Adipocyte (in vitro differentiated cells): Measurements from ENCODE around the gene CRYM.
"Not testable (repeated sequence)": the region's sequence is repeated elsewhere in the genome, so short reads cannot be mapped to it uniquely, and the experiment has no call there.

ENCODE experiments used
- DNase-seq: peaks from one replicate; pipeline ENCODE4 v3.0.0-alpha.2; 2015; ENCODE audit warnings: low read depth
- H3K27me3 ChIP-seq: replicated peaks from 2 replicates; pipeline ENCODE4 v1.7.0; 2013; ENCODE audit warnings: mild to moderate bottlenecking, low read length, moderate library complexity; ENCODE audit not compliant: control insufficient read depth, insufficient read depth
- H3K36me3 ChIP-seq: 2 replicates; pipeline ENCODE4 v1.7.0; 2013; ENCODE audit warnings: low read length, mild to moderate bottlenecking, moderate library complexity; ENCODE audit not compliant: control insufficient read depth, insufficient read depth, severe bottlenecking
- H3K4me1 ChIP-seq: 2 replicates; pipeline ENCODE4 v1.7.0; 2013; ENCODE audit warnings: mild to moderate bottlenecking, low read length, moderate library complexity; ENCODE audit not compliant: control insufficient read depth, insufficient read depth
- H3K4me3 ChIP-seq: 2 replicates; pipeline ENCODE4 v1.7.0; 2013; ENCODE audit warnings: mild to moderate bottlenecking, low read length, moderate library complexity
- H3K9ac ChIP-seq: 2 replicates; pipeline ENCODE4 v1.7.0; 2013; ENCODE audit warnings: mild to moderate bottlenecking, low read length, moderate library complexity
- H3K9me3 ChIP-seq: 2 replicates; pipeline ENCODE4 v1.7.0; 2013; ENCODE audit warnings: mild to moderate bottlenecking, low read length, moderate library complexity; ENCODE audit not compliant: control insufficient read depth

Gene CRYM

DNA sequence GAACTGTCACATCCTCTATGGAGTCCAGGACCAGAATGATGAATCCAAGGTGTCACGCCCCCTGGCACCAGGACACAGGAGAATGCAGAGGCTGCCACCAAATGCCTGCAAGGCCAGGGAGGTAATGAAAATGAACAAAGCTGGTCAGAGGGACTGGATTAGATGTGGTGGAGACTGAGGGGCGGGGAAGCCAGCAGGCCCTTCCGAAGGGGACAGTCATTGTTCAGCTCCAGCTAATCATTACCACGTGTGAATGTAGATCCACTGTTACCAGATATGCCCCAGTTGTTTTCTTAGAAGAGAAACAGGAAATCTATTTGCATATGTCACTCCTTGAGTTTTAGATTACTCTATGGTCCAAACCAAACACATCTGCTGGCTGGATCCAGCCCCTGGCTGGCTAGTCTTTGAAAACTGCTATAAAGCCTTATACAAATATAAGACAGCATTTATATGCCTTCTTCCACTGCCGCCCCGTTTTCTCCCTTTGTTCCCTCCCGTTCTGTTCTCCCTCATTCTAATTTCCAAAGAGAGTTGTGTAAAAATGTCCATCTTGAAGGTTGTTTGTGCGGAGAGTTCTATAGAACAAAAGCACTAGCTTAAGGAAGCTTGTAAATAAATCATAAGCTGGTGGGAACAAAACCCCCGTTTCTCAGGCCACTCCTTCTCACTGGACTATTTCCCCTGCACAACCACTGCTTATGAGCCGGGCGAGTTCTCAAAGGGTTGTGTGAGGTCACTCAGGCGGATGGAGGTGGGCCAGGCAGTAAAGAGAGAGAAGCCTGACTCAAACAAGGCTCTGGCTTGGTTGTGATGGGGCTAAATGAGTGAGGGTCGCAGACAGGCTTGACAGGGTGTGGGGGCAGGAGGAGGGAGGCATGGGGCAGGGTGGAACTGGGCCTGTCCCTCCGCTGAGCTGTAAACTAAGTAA is 14.2 kb downstream of the CRYM start:
- H3K36me3 ChIP-seq, result no peaks in the 10 kb centered on the region
- H3K4me1 ChIP-seq, result peaks cover 22% of the 10 kb centered on the region
- H3K9me3 ChIP-seq, result no peaks in the 10 kb centered on the region
- no peak overlapping the region for H3K9ac ChIP-seq
- H3K4me3 ChIP-seq, result no peak overlapping the region
- no peaks in the 10 kb centered on the region for H3K27me3 ChIP-seq
- DNase-seq, result peak; percentile 56

DNA sequence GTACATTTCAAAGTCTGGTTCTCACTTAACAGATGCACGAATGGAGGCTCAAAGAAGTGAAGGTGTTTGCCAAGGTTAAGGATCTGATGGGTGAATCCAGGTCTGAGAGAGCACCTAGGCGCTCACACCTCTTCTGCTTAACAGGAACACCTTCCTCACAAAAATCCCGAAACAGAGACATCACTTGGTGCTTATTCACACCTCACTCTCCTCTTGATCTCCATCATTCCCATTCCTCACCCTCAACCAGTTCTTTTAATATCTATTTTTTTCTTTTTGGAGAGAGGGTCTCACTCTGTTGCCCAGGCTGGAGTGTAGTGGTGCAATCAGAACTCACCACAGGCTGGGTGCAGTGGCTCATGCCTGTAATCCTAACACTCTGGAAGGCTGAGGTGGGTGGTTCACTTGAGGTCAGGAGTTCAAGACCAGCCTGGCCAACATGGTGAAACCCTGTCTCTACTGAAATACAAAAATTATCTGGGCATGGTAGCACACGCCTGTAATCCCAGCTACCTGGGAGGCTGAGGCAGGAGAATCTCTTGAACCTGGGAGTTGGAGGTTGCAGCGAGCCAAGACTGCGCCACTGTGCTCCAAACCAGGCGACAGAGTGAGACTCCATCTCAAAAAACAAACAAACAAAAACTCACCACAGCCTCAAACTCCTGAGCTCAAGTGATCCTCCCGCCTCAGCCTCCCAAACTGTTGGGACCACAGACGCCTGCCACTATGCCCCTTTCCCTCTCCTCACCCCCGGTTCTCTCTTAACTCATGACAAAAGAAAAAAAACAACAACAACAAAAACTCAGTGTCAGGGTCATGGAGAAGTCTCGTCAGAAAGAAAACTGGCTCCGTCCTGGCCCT is 15.1 kb downstream of the CRYM start:
- no peaks in the 10 kb centered on the region for H3K9me3 ChIP-seq
- H3K27me3 ChIP-seq, result no peaks in the 10 kb centered on the region
- no peaks in the 10 kb centered on the region for H3K36me3 ChIP-seq
- H3K9ac ChIP-seq, result no peak overlapping the region
- no peak for DNase-seq
- H3K4me3 ChIP-seq, result no peak overlapping the region
- H3K4me1 ChIP-seq, result peaks cover 22% of the 10 kb centered on the region

DNA sequence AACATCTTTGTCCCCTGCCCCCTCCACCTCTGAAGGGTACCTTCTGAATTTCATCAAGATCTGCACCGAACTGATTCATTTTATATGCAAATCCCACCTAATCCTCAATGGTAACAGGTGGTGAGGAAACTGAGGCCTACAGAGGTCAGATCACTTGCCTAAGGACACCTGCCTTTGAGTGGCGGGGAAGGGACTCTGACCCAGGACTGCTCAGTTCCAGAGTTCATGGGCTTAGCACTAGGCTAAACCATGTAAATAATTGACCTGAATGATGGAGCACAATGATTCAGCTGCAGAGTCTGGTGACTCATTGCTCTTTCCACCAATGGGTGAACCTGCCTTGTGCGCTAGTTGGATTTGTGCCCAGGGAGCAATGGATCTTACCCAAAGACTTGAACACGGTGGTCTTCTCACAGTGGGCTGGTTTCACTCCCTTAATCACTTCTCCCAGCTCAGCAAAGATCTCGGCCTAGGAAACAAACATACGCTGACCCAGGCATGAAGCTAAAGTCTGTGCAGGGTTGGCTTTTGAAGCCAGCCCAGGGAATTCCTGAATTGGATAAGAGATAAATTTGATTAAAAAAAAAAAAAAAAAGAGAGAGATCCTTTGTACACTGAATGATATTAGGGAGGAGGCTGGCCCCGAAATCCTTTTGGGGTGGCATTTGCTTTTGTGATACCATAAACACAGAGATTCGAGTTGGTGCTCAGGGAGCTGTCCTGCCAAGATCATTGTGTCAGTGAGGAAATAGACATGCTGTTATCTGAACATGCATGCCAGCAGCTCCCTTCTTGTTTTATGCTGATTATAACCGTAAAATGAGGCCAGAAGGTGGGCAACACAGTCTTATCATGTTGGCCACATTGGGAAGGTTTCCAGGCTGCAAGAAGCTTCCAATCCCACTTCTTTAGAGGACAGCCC is 17.0 kb downstream of the CRYM start:
- H3K27me3 ChIP-seq, result no peaks in the 10 kb centered on the region
- no peak overlapping the region for H3K9ac ChIP-seq
- H3K36me3 ChIP-seq, result no peaks in the 10 kb centered on the region
- H3K9me3 ChIP-seq, result no peaks in the 10 kb centered on the region
- H3K4me3 ChIP-seq, result no peak overlapping the region
- peaks cover 22% of the 10 kb centered on the region for H3K4me1 ChIP-seq
- DNase-seq, result peak; percentile 47

DNA sequence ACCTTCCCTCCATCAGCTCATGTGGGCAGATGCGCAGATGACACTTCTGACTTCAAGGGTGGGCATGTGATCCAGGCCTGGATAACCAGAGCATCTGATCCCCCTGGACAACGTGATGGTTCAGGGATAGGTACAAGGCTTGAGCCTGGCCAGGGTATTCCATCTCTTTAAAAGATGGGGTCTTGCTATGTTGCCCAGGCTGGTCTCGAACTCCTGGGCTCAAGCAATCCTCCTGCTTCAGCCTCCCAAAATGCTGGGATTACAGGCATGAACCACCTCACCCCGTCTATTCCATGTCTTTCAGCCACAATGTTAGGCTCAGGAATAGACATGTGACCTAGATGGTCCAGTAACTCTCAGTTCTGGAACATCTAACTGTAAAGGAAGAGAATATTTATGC is 20.8 kb downstream of the CRYM start:
- no peak overlapping the region for H3K9ac ChIP-seq
- H3K36me3 ChIP-seq, result no peaks in the 10 kb centered on the region
- peaks cover 3% of the 10 kb centered on the region for H3K27me3 ChIP-seq
- peaks cover 11% of the 10 kb centered on the region for H3K4me1 ChIP-seq
- no peak for DNase-seq
- H3K4me3 ChIP-seq, result no peak overlapping the region
- no peaks in the 10 kb centered on the region for H3K9me3 ChIP-seq

DNA sequence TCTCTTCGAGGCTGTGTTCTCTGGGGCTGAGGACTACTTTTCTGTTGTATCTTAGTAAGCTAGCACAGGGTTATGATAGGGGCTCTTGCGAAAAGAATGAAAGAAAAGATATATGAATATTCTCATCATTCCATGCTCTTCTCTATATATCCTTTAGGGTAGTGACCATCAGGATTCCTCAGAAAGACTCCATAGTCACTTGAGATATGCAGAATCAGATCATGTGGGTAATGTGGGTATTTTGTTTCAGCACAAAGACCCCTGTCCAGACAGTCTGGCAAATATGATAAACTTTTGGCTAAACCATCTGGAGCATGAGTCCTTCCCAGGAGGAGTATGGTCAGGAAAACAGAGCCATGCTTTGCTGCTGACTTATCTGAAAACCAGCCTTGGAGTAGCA is 21.5 kb downstream of the CRYM start:
- no peak for DNase-seq
- H3K4me1 ChIP-seq, result peaks cover 11% of the 10 kb centered on the region
- H3K9me3 ChIP-seq, result no peaks in the 10 kb centered on the region
- no peak overlapping the region for H3K9ac ChIP-seq
- peaks cover 3% of the 10 kb centered on the region for H3K27me3 ChIP-seq
- no peak overlapping the region for H3K4me3 ChIP-seq
- no peaks in the 10 kb centered on the region for H3K36me3 ChIP-seq

DNA sequence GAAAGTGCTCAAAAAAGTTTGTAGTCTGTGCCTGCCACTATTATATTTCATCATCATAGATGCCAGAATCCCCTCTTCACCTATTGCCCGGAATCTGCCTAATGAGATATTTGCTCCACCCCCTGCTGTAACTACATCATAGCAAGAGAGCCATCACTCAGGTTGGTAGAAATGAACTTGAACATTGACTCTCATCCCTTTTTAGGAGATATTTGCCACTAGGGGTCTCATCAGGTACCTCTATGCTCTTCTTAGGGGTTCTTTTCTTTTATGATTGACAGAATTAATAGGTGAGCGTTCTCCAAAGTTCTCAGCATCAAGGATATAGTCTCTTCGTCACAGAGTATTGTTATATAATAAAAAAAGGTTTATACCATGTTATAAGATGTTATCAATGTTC is 24.6 kb downstream of the CRYM start:
- peaks cover 19% of the 10 kb centered on the region for H3K27me3 ChIP-seq
- DNase-seq, result no peak
- H3K9me3 ChIP-seq, result no peaks in the 10 kb centered on the region

DNA sequence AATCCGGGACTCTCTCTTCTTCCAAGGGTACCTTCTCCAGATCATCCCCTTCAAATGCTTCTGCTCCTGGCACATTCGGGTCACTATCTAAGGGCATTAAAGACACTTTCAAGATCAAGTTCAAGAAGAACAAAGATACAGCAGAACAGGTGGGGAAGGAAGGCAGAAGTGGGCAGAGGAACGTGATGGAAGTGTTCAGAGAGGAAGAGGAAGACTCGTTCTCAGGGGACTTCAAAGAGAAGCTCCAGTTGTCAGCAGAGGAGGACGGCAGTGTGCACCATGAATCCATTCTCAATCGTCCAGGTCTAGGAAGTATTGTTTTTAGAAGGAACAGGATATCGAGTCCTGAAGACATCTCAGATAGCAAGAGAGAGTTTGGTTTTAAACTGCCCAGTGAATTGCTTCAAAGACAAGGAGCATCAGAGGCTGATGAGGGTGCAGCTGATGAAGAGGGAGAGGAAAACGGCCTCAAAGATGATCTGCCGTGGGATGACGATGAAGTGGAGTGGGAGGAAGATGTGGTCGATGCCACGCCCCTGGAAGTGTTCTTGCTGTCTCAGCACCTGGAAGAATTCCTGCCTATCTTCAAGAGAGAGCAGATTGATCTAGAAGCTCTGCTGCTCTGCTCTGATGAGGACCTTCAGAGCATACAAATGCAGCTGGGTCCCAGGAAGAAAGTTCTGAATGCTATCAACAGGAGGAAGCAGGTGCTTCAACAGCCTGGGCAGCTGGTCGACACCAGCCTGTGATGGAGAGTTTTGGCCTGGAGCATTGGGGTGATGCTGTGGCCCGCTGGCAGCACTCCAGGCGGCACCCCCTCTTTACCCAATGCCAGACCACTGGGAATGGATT is 27.8 kb downstream of the CRYM start:
- Histone ChIP-seq H3K4me3 (no peak overlapping the region), H3K36me3 (no peaks in the 10 kb centered on the region), H3K27me3 (peaks cover 19% of the 10 kb centered on the region), H3K9ac (no peak overlapping the region), H3K4me1 (no peaks in the 10 kb centered on the region), H3K9me3 (no peaks in the 10 kb centered on the region)
- DNase-seq, result no peak

More for the DNA sequence above, 24.6 kb downstream of the CRYM start:
- Histone ChIP-seq H3K4me3 (no peak overlapping the region), H3K4me1 (no peaks in the 10 kb centered on the region), H3K9ac (no peak overlapping the region), H3K36me3 (no peaks in the 10 kb centered on the region)

DNA sequence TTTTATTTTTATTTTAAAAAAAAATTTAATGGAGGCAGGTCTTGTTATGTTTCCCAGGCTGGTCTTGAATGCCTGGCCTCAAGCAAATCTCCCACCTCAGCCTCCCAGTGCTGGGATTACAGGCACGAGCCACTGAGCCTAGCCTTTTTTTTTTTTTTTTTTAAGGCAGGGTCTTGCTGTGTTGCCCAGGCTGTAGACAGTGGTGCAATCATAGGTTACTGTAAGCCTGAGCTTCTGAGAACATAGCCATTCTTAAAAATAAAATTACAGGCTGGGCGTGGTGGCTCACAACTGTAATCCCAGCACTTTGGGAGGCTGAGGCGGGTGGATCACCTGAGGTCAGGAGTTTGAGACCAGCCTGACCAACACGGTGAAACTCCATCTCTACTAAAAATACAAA is 29.9 kb downstream of the CRYM start:
- H3K4me3 ChIP-seq, DNase-seq, H3K9me3 ChIP-seq, H3K4me1 ChIP-seq, H3K36me3 ChIP-seq, H3K9ac ChIP-seq: not testable (repeated sequence)
- peaks cover 17% of the 10 kb centered on the region for H3K27me3 ChIP-seq

DNA sequence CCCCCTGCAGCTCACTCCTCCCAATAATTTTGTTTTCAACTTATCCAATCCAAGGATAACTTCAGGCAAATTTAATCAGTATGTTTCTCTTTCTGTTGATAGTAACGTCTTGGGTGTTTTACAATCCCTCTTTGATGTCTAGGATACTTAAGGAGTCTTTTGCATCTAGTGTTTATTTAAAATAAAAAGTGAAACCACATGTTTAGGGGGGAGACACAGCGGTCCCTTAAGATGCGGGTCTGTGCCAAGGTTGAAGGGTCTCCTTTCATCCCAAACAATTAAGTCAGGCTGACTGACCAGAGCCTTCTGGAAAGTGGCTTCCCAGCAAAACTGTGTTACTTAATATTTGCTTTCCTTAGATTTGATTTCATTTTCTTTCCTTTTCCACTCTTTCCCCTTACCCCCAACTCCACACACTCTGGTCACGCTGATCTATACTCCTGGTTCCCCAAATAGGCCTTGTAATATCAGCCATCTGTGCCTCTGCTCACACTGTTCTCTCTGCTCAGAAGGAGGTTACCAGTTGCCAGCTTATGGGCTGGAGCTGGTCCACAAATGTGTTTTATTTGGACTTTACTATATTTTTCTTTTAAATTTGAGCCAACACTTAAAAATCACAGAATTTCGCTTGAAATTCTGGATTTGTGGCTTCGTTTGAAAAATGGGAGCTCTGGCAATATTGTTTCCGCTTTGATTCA is 33.4 kb downstream of the CRYM start:
- H3K9ac ChIP-seq, result no peak overlapping the region

DNA sequence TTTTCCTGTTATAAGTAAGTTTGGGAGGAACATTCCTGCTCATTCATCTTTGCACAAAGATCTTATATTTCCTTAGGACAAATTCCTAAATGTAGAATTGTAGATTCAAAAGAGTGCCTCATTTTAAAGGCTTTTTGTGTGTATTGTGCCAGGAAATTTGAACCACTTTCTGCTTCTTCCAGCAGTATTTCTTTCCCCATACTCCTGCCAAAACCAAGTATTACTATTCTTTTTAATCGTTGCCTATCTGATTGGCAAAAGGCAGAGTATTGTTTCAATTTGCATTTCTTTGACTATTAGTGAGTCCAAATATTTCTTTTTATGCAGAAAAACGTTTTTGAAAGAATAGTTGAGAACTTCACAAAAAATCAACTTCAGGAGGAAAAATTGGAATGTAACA is 35.3 kb downstream of the CRYM start:
- Histone ChIP-seq H3K4me3 (no peak overlapping the region), H3K36me3 (no peaks in the 10 kb centered on the region), H3K27me3 (no peaks in the 10 kb centered on the region), H3K9me3 (no peaks in the 10 kb centered on the region), H3K4me1 (no peaks in the 10 kb centered on the region), H3K9ac (no peak overlapping the region)
- no peak for DNase-seq

More for the DNA sequence above, 33.4 kb downstream of the CRYM start:
- Histone ChIP-seq H3K4me3 (no peak overlapping the region), H3K4me1 (no peaks in the 10 kb centered on the region), H3K9me3 (no peaks in the 10 kb centered on the region), H3K27me3 (peaks cover 1% of the 10 kb centered on the region), H3K36me3 (no peaks in the 10 kb centered on the region)
- no peak for DNase-seq
